HG03045 (cell line): ENCODE results near the gene CCDC191.
A peak's percentile ranks its signal among the peaks of the same experiment; 100 is the strongest.

ENCODE experiments used
- ATAC-seq: cut with Tn5 transposase; IDR thresholded peaks from one replicate; pipeline ENCODE4 v1.9.1; 2021; ENCODE audit warnings: mild to moderate bottlenecking, moderate library complexity; ENCODE audit not compliant: unreplicated experiment

CCDC191 gene

DNA sequence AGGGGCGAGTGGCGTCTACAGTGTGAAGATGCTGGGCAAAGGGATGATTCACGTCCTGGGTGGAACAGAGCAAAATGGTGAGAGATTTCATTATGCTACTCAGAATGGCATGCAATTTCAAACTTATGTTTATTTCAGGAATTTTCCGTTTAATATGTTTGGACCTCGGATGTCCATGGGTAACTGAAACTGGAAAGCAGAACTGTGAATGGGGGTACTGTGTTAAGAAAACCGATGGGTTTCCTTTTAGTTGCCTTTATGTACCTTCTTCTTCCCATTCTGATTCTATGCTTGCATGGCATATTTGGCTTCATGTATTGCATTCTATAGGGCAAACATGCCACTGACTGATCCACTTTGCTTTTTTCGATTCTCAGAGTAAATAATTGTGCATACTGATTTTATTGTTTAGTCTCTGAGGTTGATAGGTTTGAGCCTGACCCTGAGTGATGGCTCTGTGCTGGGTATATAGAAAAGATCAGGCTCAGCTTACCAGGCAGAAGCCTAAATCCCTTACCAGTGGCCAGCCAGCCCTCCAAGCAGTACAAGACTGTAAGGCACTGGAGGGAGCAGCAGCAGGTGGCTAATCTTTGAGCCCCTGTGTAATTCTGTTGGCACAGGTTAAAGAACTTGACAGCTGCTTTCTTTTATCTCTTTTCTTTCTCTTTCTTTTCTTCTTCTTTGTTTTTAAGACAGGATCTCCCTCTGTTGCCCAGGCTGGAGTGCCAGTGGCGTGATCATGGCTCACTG, 4.8 kb upstream of the CCDC191 start:
- ATAC-seq, result no peak

DNA sequence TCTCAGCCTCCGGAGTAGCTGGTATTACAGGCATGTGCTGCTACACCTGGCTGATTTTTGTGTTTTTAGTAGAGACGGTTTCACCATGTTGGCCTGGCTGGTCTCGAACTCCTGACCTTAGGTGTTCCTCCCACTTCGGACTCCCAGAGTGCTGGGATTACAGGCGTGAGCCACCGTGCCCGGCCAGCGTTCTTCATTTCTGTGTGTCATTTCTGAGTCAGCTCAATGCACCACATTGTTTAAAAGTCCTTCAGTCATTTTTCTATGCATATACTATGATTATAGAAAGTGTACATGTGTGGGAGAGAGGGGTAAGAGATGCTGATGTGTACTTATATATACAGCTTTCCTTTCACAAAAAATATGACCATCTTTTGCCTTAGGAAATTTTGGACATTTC, 2.3 kb upstream of the CCDC191 start:
- no peak for ATAC-seq

DNA sequence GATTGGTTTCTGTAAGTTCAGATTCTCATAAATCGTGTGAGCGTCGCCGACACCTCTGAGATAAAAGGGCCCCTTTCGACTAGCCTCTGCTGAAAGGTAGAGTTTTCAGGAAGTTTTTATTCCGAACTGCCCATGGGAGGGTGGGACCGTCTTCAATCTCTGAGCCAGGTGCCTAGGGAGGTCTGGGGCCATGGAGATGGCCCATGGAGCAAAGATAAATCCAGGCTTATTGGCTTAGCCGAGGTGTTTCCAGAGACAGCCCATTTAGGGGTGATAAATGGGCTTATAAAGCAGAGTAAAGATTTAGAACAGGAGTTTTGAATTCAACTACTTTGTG, 653 bp upstream of the CCDC191 start:
- ATAC-seq, result peak; percentile 4

DNA sequence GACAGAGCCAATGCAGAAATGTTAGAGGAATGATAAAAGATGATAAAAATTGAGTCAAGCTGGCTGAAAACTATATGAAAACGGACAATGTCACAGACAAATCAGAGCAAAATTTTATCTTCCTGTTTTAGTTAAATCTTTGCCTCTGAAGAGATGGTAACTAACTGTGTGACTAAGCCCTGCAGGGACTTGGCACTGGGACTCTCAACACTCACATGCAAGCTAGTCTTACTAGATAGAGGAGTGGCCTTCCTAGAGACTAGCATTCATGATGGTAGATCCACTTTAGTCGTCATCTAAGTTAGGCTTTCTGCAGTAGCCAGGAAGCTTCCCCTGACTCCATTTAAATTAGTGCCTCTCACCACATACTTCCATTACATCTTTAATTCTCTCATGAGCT, 4.1 kb downstream of the CCDC191 start:
- ATAC-seq, result no peak

DNA sequence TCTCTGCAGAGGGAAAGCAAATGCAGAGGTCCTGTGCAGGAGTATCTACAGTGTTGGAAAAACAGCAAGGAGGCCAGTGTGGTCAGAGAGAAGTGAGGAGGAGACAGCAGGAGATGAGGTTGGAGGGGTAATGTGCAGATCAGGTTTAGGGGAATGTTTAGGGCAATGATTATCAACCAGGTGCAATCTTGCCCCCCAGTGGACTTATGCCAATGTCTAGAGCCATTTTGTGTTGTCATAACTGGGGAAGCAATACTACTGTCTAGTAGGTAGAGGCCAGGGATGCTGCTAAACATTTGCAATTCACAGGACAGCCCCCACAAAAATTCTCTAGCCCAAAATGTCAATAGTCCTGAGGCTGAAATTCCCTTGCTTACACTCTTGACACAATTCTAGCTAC, 13.1 kb downstream of the CCDC191 start:
- no peak for ATAC-seq

DNA sequence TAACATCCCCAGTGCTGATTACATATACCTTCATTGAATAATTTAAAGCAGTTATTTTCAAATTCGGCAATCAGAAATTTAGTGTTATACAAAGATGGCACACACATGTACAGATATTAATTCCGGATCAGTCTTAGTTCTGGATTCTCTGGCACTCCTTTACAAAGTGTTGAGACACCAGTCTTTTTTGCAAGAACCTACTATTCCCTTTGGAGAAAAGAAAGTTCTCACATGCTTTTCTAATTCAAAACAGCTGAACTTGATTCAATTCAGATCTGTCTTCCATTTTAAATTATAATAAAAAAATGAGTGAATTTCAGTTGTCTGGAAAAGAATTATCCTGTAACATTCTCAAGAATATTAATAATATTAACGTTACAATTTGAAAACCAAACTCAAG, 20.4 kb downstream of the CCDC191 start:
- ATAC-seq, result no peak

DNA sequence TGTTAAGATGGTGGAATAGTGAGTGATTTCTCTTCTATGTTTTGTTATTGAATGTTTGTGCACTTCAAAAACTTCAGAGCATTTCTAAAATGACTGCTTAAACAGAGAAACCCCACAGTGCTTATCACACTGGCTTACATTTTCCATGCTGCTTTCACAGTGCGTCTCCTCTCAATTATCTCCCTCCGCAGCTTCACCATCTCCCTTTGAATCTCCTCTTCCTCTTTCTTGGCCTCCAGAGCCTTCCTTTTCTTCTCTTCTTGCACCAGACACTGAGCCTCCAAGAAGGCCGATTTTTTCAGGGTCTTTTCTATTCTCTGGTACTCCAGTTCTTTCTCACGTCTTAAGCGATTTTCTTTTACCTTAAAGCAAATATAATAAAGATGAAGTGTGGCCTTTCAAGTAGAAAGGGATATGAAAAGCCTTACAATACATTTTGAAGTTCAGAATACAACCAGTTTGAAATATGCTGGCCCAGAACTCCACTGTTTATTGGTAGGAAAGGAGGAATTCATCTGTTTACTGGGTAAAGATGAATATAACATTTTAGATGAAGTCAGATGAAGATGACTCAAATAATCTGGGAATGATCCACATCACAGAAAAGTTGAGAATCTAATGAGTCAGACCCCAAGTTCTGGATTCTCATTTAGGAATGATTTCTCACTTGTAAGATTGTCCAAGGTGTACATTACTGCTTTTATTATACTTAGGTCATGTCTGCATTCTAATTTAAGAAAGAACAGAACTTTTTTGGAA, 21.4 kb downstream of the CCDC191 start:
- ATAC-seq, result no peak

DNA sequence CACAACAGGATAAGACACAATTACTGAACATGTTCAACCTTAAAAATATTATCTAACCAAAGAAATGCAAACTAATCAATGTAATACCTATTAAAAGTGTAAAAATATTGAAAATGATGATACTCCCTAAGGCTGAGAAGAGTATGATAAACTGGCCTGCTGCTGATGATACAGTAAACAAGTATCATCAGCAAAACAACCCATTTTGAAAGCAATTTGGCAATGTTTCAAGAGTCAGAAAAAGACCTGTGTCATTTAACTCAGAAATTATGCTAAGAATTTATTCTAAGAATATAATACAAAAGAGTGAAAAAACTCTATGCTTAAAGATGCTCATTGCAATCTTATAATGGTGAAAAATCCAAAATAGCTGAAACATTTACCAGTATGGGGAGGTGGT, 22.1 kb downstream of the CCDC191 start:
- no peak for ATAC-seq

DNA sequence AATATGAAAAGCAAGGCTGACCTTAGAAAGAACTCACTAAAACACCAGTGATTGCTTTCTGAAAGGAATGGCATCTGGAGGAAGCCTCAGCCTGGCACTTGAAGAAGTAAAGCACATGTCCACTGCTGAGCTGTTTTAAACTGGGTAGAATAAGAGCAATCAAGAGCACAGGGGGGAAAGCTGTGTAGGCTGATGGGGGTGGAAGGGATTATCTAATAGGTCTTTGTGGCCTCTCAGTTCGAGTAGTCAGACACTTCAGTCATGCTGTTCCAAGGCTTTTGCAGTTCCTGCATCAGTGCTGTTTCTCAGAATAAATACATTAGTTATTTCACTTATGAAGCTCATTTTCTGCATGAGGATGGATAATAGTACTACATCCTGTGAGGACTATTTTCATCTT, 22.6 kb downstream of the CCDC191 start:
- no peak for ATAC-seq

DNA sequence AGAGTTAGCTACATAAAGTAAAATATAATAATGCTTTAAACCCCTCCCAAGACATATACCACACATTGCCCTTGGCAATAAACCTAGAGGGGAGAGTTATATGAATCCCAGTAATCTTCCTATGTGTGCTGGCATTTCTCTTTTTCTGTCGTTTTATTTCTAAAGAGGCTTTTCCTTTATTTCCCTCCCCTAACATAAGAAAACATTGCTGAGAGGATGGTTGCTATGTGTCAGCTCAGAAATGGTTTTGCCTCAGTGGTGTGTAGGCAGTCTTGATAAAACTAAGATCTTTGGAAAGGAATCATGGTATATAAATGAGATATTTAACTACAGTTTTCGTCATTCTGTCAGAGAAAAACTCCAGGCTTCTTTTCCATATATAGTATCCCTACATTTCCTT, 30.0 kb downstream of the CCDC191 start:
- no peak for ATAC-seq

DNA sequence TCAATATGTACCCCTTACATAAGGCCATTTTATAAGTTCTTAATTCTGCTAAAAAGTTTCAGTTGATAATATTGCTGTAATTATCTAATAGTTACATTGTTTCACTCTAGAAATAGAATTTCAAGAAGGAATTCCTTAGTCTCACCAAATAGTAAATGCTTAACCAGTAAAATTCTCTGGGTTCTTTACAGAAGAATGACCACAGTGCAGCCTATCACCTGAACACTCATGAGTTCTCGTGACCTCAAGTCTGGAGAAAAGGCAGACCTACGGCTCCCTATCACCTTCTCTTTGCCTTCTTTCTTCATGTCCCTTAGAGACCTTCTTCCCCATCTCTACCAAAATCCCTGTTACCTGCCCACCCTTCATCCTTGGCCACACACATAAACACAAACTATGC, 30.9 kb downstream of the CCDC191 start:
- no peak for ATAC-seq

DNA sequence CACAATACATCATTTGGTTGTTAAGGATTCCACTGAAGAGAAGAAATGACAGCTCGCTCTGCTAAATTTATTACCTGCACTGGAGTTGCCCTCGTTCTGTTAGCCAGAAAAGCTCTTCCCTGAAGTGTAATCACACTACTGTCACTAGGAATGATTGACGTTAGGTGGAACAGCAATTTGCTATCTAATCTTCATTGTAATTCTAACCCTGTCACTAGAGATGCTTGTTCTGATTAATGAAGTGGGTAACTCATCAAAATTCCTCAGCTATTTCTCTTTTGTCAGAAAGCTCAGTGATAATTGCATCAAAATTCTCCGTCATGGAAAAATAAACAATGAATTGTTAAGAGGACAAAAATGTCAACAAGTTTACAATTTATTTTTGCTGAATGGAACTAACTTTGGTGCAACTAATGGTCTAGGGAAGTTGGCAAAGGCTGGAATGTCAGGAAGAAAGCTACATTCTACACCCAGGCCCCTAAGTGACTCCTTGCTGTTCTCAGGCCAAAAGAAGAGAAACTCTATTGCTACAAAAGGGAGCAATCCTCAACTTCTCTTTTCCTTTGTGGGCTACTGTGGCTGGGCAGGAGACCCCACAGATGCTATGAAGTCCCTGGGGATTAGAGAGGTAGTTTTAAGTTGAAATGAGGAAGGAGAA, 34.1 kb downstream of the CCDC191 start:
- no peak for ATAC-seq

DNA sequence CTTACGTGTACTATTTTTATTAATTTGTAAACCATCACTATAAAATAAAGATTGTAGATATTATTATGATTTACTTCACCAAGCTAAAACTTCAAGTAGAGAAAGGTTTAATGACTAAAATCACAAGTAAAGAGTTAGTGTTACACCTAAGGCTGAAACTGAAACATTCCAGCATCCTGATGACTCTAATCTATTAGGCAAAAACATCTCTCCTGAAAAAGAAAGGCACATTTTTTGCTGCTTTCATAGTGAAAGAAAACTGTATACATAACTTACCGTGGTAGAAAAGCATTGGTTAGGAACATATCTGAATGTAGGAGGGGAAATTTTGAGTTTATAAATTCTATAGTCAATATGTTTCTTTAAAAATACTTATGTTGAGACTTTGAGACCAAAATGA, 35.4 kb downstream of the CCDC191 start:
- no peak for ATAC-seq

DNA sequence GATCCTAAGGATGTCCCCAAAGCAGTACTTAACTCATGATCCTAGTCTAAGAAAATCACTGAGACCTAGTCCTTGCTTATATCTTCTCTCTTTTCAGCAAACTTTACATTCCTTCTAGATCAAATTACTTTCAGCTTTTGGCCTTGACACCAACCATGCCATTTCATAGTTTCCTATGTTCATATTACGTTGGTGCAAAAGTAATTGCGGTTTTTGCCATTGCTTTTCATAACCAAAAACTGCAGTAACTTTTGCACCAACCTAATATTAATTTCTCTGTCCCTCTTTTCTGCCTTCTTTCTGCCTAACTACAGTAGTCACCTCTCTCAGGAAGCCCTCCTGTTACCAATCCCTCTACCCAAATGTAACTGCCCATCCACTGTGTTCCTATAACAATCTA, 36.8 kb downstream of the CCDC191 start:
- no peak for ATAC-seq

DNA sequence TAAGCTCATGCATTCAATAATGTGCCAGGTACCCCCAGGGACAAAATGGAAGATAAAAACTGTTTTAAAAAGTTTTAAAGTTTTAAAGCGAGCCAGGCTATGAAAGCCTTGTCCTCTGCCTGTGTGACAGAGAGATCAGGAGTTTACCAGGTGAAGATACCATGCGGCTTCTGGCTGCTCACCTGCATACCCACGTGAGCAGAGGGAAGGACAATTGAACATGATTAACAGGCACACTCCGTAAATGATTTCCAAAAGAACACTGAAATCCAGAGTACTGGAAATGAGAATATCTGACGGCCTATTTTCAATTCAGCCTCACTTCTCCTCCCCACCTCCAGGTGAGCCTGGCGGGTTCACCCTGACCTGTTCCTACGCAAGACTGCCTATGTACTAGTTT, 42.1 kb downstream of the CCDC191 start:
- no peak for ATAC-seq

DNA sequence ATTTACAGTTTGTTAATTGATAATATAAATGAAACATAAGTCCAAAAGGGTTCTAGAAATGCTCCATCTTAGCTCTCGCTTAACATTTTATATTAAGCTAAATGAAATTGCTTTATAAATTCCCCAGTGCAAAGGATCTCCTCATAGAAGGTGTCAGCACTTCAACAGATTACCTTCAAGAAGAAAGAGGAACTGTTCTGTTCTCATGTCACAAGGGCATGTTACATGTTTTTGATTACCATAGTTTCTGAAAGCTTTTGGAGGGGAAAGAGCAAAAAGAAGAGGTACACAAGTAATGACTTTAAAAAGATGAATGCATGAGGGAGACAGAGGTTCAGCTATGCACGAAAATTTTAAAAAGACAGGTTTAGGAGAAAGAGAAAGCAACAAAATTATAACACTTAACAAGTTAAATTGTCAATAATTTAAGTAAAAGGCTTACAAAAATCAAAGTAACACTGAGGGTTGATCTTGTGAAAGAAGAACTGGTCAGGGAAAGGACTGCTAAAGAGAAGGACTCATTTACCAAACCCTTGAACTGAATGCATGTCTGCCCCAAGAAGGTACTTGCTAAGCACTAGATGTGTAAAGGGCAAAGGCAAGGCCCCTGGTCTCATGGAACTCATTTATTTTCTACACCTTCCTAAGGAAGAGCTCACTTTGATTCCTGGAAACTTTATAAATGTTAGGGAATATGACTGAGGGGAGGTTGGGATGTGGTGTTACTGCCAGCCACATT, 45.1 kb downstream of the CCDC191 start:
- no peak for ATAC-seq

DNA sequence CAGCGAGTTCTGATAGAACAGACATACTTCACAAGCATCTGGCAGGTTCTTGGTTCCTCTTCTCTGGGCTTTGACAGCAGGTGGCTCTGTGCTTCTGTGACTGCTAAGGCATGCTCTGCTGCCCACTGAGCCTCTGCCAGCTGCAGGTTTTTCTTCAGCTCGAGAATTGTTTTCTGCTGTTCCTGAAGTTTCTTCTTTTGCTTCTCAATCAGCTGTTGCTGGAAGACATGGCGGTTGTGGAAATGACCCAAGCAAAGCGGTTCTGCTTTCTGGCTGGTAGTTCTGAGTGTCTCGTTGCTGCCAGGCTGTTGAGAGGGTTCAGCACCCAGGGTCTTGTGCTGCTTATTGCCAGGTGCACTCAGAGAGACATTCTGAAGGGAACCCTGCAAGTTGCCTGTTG, 50.8 kb downstream of the CCDC191 start:
- peak; percentile 81 for ATAC-seq

DNA sequence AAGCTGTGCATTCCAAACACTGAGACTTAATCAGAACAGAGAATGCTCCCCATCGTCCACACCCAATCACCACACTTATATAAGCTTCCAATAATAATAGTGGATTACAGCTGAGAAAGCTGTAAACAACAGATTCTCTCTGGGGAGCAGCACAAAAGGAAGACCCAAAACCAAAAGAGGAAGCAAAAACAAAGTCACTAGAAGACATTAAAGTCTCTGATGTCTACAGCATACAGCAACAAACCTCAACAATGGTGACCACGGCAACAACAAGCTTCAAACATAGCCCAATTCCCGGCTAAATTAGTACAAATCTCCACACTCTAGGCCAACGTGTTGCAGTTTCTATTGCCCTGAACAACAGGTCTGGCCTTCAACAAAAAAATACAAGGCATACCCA, 70.8 kb downstream of the CCDC191 start:
- ATAC-seq, result no peak

DNA sequence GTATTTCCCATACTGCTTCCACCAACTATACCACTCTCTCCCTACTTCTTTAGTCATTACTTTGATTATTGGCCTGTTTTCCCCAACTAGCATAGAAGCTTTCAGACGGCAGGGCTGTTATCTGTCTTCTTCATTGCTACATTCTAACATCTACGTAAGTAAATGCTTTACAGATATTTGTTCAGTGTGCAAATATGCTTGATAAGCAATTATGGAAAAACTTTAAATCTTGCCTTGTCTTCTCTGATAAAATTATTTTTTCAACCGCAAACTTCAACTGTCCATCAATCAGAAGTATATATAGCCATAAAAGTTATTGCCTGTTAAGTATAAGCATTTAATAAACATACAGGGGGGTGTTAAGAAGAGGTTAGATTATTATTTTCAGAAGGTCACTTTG, 72.8 kb downstream of the CCDC191 start:
- ATAC-seq, result no peak

DNA sequence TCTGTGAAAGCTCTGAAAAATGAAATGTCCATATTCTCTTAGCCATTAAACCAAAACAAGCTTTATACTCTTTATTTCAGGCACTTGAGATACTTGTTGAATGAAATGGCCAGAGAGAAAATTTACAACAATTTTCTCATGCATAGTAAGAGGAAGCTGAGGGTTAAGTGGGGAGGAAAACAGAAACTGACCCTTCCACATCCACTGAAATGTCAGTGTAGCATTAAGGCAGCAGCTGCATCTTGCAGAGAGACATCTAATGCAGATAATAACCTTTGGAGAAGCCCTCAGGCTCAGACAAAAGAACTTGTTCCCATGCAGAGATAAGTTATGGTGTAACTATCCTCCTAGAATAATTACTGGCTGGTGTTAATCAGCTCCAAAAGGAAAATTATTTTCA, 74.5 kb downstream of the CCDC191 start:
- ATAC-seq, result no peak

DNA sequence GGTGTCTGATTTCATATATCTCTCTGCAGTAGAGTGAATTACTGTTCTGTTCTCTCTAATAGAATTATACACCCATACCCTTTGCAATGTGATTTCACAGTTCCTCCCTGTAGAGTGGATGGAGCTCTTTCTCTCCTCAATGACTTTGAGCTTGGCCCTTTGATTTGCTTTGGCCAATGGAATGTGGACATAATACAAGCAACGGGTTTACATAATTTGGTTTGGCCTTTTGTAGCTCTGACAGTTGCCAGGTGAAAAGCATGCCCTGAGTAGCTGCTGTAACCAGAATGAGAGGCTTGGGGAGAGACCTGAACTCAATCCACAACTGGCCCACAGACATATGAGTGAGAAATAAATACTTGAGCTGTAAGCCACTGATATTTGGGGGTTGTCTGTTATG, 76.4 kb downstream of the CCDC191 start:
- no peak for ATAC-seq

DNA sequence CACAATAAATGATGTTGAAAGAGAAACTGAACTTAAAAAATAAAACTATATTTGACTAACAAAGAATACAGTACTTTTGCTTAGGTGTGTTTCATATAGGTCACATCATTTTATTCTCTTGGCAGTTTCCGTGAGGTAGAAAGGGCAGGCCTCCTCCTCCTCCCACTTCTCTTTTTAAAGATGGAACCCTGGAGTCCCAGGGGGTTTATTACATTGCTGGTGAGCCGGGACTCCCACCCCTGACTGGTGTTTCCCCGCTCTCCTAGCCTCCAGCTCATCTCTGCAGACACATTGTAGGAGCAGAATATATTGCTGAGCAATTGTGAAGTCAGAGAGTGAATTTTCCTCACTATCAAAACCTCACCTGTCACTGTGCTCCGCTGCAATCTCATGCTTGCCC, 78.5 kb downstream of the CCDC191 start:
- ATAC-seq, result no peak
